Measurements from ENCODE around the gene TSPAN7.

- TF ChIP-seq CTCF (IDR thresholded peaks at IDR 0.05), result no peak
- no peak for TF ChIP-seq POLR2A (IDR thresholded peaks at IDR 0.05)
Observed at GRCh38 chrX:38610849-38611248, 49.5 kb downstream of the TSPAN7 start.

Data from right lobe of liver (tissue), 4 donors.